Stimulated activated CD8-positive, alpha-beta memory T cell treated with anti-CD3 and anti-CD28 coated beads, Interleukin-12 subunit alpha, Interleukin-12 subunit beta, amount 100 ng/mL, for 1 hour (primary cell): Measurements from ENCODE around the gene TSKS.

ENCODE experiments used
- DNase-seq: peaks from one replicate; pipeline ENCODE4 v3.0.0-alpha.2; 2020; ENCODE audit warnings: low read depth

The TSKS gene

GRCh38 chr19:49792829-49793560 is 29.9 kb upstream of the TSKS start:
- no peak for DNase-seq

- DNase-seq = no peak
These were observed 28.8 kb upstream of the TSKS start for GRCh38 chr19:49791776-49792445.

GRCh38 chr19:49790866-49791265 is 27.8 kb upstream of the TSKS start:
- DNase-seq = no peak

GRCh38 chr19:49788857-49789256 is 25.8 kb upstream of the TSKS start:
- DNase-seq = no peak

GRCh38 chr19:49787746-49788145 is 24.6 kb upstream of the TSKS start:
- no peak for DNase-seq

- no peak for DNase-seq
These were observed 23.3 kb upstream of the TSKS start for GRCh38 chr19:49786376-49786820.

- no peak for DNase-seq
These were observed 19.4 kb upstream of the TSKS start for GRCh38 chr19:49782515-49782914.

GRCh38 chr19:49781394-49781793 is 18.3 kb upstream of the TSKS start:
- DNase-seq = no peak

GRCh38 chr19:49780861-49781260 is 17.8 kb upstream of the TSKS start:
- DNase-seq = no peak

- DNase-seq = no peak
These were observed 16.8 kb upstream of the TSKS start for GRCh38 chr19:49779731-49780555.

GRCh38 chr19:49776371-49776764 is 13.3 kb upstream of the TSKS start:
- DNase-seq = no peak

GRCh38 chr19:49775742-49776370 is 12.8 kb upstream of the TSKS start:
- DNase-seq = no peak

- no peak for DNase-seq
These were observed 11.9 kb upstream of the TSKS start for GRCh38 chr19:49774969-49775368.

- DNase-seq = no peak
These were observed 10.7 kb upstream of the TSKS start for GRCh38 chr19:49773663-49774350.

GRCh38 chr19:49772850-49773432 is 9.8 kb upstream of the TSKS start:
- DNase-seq = no peak

GRCh38 chr19:49771674-49772139 is 8.6 kb upstream of the TSKS start:
- no peak for DNase-seq

- no peak for DNase-seq
These were observed 7.4 kb upstream of the TSKS start for GRCh38 chr19:49770529-49770928.

GRCh38 chr19:49767967-49768581 is 5.0 kb upstream of the TSKS start:
- no peak for DNase-seq

- no peak for DNase-seq
These were observed 4.3 kb upstream of the TSKS start for GRCh38 chr19:49767381-49767780.

- peak; percentile 22 for DNase-seq
These were observed 3.8 kb upstream of the TSKS start, which contains the start of gene AP2A1 for GRCh38 chr19:49766930-49767299. Gene AP2A1 (plus strand): TSS chr19:49767001. CDS start chr19:49767134, 133 bp downstream.
